ENCODE data around the gene FOLR1. TPM values are rescaled to one million over a fixed set of nuclear protein-coding genes. Genes with fewer than 3 reads are reported as not detected.

The FOLR1 gene
- total RNA-seq, 1 experiment from 2014 or later, result 93.4 TPM

DNA sequence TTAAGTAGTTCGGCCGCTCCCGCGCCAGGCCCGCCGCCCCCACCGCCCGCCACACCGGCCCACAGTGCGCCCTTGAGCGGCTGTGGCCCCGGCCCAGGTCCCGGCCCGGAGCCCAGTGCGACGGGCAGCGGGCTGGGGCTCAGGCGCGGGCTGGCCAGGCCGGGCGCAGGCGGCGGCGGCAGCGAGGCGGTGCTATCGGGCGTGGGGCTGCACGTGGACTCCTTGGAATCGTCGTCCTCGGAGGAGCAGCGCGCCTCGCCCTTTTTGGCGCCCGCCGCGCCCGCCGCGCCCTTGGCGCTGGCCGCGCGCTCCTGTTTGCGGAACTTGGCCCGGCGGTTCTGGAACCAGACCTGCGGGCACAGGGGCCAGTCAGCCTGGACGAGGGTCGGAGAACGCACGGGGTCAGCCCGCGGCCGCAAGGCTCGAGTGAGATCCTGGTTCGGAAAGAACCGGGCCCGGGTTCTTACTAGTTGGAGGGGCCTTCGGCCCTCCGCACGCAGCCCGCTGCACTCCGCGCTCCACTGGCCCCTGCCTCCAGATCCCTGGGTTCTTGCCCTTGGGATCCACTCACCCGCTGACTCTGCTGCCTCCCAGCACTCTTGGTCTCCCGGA lies 48.0 kb downstream of the FOLR1 start:
- peak; percentile 67 to 79 for DNase-seq
- Mint-ChIP-seq H3K4me3 (ENCODE audit: unreplicated experiment) (peak overlapping the region; percentile 73), H3K9me3 (ENCODE audit: unreplicated experiment) (peaks cover 8% of the 10 kb centered on the region), H3K4me1 (ENCODE audit: low read depth, unreplicated experiment) (peaks cover 14% of the 10 kb centered on the region), H3K27me3 (ENCODE audit: insufficient read depth, unreplicated experiment) (peaks cover 4% of the 10 kb centered on the region), H3K27ac (ENCODE audit: unreplicated experiment) (peak overlapping the region; percentile 86), H3K36me3 (ENCODE audit: insufficient read depth, unreplicated experiment) (peaks cover 52% of the 10 kb centered on the region)
- intact Hi-C loops (cut with micrococcal nuclease; ENCODE audit: unreplicated experiment), result loop anchor here (1.0 to 5.0 kb wide), 4 partner anchors 17 to 215 kb away; partner anchors contain the start of genes CLPB and FOLR1
- H3K4me1 ChIP-seq, result peaks cover 24% of the 10 kb centered on the region
- peak overlapping the region; percentile 33 for H3K4me3 ChIP-seq (ENCODE audit: low read depth, low read length)
- no TSS peak for BruUV-seq (replicated peaks)
- H3K27me3 ChIP-seq (replicated peaks; ENCODE audit: control insufficient read depth, insufficient read depth, low read length), result no peaks in the 10 kb centered on the region
- no peak for TF ChIP-seq CTCF (IDR thresholded peaks at IDR 0.05; ENCODE audit: insufficient read depth in 1 of 2, low read depth in 1 of 2, low read length in 1 of 2, severe bottlenecking in 1 of 2, unreplicated experiment in 1 of 2)
- ChIA-PET POLR2A (interaction anchor here (1.0 kb wide), 1 partner anchor 129 kb away, joined by 3 read pairs; no protein-coding TSS in a partner anchor), CTCF (interaction anchor here (0.6 to 1.2 kb wide), 3 partner anchors 15 to 191 kb away, joined by 3 to 5 read pairs (median 5); partner anchors contain the start of gene INPPL1)
- peaks cover 14% of the 10 kb centered on the region for H3K36me3 ChIP-seq (ENCODE audit: control insufficient read depth, insufficient read depth, low read length)
- peaks cover 7% of the 10 kb centered on the region; the same call in 1 of the 2 replicates for H3K9me3 ChIP-seq

GRCh38 chr11:72240461-72241290 lies 48.7 kb downstream of the FOLR1 start:
- Histone ChIP-seq H3K36me3 (ENCODE audit: control insufficient read depth, insufficient read depth, low read length) (peaks cover 12% of the 10 kb centered on the region), H3K4me3 (ENCODE audit: low read depth, low read length) (no peak overlapping the region; the same call in 1 of the 2 replicates), H3K27me3 (replicated peaks; ENCODE audit: control insufficient read depth, insufficient read depth, low read length) (no peaks in the 10 kb centered on the region), H3K4me1 (peaks cover 24% of the 10 kb centered on the region), H3K9me3 (peaks cover 7% of the 10 kb centered on the region; the same call in 1 of the 2 replicates)
- POLR2A ChIA-PET, result no interaction called here
- peak; percentile 34 to 53 for DNase-seq
- H3K27ac Mint-ChIP-seq (ENCODE audit: unreplicated experiment), result peak overlapping the region; percentile 86
- peak overlapping the region; percentile 71 for H3K4me3 Mint-ChIP-seq (ENCODE audit: unreplicated experiment)
- peaks cover 4% of the 10 kb centered on the region for H3K27me3 Mint-ChIP-seq (ENCODE audit: insufficient read depth, unreplicated experiment)
- CTCF ChIA-PET, result interaction anchor here (0.6 kb wide), 1 partner anchor 16 kb away, joined by 3 read pairs; the partner anchor contains the start of gene INPPL1
- intact Hi-C loops (cut with micrococcal nuclease; ENCODE audit: unreplicated experiment), result no loop called here
- H3K4me1 Mint-ChIP-seq (ENCODE audit: low read depth, unreplicated experiment), result peaks cover 14% of the 10 kb centered on the region
- peaks cover 8% of the 10 kb centered on the region for H3K9me3 Mint-ChIP-seq (ENCODE audit: unreplicated experiment)
- no TSS peak for BruUV-seq (replicated peaks)
- TF ChIP-seq CTCF (IDR thresholded peaks at IDR 0.05; ENCODE audit: insufficient read depth in 1 of 2, low read depth in 1 of 2, low read length in 1 of 2, severe bottlenecking in 1 of 2, unreplicated experiment in 1 of 2), result no peak
- H3K36me3 Mint-ChIP-seq (ENCODE audit: insufficient read depth, unreplicated experiment), result peaks cover 46% of the 10 kb centered on the region

DNA sequence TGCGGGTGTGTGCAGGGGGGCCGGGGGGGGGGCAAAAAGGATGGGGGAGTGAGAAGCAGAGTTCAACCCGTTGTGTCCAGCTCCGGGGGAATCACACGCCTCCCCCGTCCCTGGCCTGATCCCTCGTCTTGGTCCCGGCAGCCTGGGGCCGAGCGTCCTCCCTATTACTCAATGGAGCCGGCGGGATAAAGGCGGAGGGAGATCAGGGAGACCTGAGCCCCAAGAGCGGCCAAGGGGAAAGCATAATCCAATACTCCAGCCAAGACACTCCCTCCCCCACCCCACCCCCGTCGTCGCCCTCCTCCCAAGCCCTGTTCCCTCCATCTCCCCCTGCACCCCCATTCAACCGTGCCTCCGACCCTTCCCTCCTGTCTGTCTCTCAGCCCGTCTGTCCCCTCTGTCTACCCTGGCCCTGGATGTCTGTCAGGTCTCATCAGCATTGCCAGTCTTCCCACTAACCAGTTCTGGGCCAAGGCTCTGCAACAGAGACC lies 49.4 kb downstream of the FOLR1 start:
- peaks cover 12% of the 10 kb centered on the region for H3K36me3 ChIP-seq (ENCODE audit: control insufficient read depth, insufficient read depth, low read length)
- Mint-ChIP-seq H3K9me3 (ENCODE audit: unreplicated experiment) (peaks cover 8% of the 10 kb centered on the region), H3K4me3 (ENCODE audit: unreplicated experiment) (no peak overlapping the region), H3K4me1 (ENCODE audit: low read depth, unreplicated experiment) (peaks cover 14% of the 10 kb centered on the region), H3K27ac (ENCODE audit: unreplicated experiment) (no peak overlapping the region), H3K36me3 (ENCODE audit: insufficient read depth, unreplicated experiment) (peaks cover 43% of the 10 kb centered on the region), H3K27me3 (ENCODE audit: insufficient read depth, unreplicated experiment) (peaks cover 4% of the 10 kb centered on the region)
- no peak overlapping the region for H3K4me3 ChIP-seq (ENCODE audit: low read depth, low read length)
- CTCF ChIA-PET, result no interaction called here
- peak in 1 of 2 experiments; percentile 39 for DNase-seq
- POLR2A ChIA-PET, result interaction anchor here (0.6 kb wide), 1 partner anchor 16 kb away, joined by 3 read pairs; no protein-coding TSS in a partner anchor
- H3K9me3 ChIP-seq, result peaks cover 7% of the 10 kb centered on the region; the same call in 1 of the 2 replicates
- intact Hi-C loops (cut with micrococcal nuclease; ENCODE audit: unreplicated experiment), result no loop called here
- H3K27me3 ChIP-seq (replicated peaks; ENCODE audit: control insufficient read depth, insufficient read depth, low read length), result no peaks in the 10 kb centered on the region
- peaks cover 24% of the 10 kb centered on the region for H3K4me1 ChIP-seq
- BruUV-seq (replicated peaks), result no TSS peak
- TF ChIP-seq CTCF (IDR thresholded peaks at IDR 0.05; ENCODE audit: insufficient read depth in 1 of 2, low read depth in 1 of 2, low read length in 1 of 2, severe bottlenecking in 1 of 2, unreplicated experiment in 1 of 2), result no peak
